ENCODE results near the gene ENTREP3. TPM values are rescaled to one million over a fixed set of nuclear protein-coding genes. Genes with fewer than 3 reads are reported as not detected.

Gene ENTREP3
- total RNA-seq, 2 experiments from 2014 or later = 29.7 to 34.8 TPM

DNA sequence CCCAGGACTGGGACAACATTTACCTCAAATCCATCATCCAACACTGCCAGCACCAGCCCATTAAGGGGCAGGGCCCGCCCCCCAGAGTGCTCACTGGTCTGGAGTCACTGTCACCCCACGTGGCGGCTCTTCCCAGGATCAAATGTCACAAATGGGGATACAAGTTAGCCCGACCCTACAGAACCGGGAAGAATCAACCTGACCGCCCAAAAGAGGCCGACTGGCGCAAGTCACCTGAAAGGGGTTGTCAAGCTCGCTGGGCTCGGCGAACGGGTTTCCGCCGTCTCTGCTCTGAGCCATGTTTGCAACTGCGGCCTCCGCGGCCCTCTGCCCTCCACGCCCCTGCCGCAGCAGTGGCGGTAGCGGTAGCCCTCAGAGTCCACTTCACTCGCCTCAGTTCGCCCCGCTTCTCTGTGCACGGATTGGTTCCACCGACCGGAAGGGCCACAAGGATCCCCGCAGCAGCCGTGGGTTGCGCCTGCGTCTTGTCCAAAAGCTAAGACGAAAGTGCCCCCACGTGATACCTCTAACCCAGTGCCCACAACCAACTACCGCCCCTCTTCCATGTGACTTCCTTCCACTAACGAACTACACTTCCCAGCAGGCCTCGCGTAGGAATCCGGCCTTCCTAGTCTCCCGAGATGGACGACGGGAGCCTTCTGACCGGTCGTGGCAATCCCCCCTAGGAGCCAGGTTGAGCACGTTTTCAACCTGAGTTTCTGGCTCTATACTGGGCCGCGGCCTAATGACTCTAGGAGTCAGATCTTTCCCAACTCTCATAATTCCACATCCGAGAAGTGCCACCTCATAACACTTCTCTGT, 6.8 kb upstream of the ENTREP3 start, which contains the start of gene SCAMP3:
SCAMP3 (minus strand) TSS at position 509 of the 822 bp plus-strand sequence; CDS start at position 300, 209 bp downstream.
- ATAC-seq = peak; percentile 95
- POLR2A ChIA-PET = interaction anchor here (1.0 to 1.8 kb wide), 4 partner anchors 11 to 67 kb away, joined by 3 to 10 read pairs (median 3); partner anchors contain the start of genes CLK2 and FDPS

DNA sequence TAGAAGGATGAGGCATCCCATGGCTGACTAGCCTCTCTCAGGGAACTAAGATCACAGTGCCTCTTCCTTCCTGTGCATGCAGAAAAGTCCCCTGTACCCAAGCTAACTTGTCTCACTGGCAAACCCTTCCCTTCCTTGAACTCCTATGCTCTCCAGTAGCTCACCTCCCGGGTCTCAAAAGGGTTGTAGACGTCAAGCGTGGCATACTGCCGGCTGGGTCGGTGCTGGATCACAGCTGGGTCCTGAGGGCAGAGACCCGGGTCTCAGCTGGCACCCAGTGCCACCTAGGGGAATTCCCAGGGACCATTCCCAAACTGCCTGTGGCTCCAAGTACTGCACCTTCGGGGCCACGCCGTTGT, 6.2 kb upstream of the ENTREP3 start:
- ATAC-seq (peak; percentile 56), DNase-seq (peak; percentile 53)
- Mint-ChIP-seq H3K36me3 (ENCODE audit: low read depth) (peaks cover 74% of the 10 kb centered on the region), H3K27me3 (no peaks in the 10 kb centered on the region), H3K4me1 (peaks cover 27% of the 10 kb centered on the region), H3K4me3 (peak overlapping the region; percentile 98), H3K9me3 (ENCODE audit: low read depth) (no peaks in the 10 kb centered on the region), H3K27ac (peak overlapping the region; percentile 91)
- POLR2A ChIA-PET = interaction anchor here (0.5 to 1.8 kb wide), 7 partner anchors 10 to 281 kb away, joined by 3 to 10 read pairs (median 3); partner anchors contain the start of genes CLK2 and FDPS
- CTCF ChIA-PET = interaction anchor here (0.5 to 4.4 kb wide), 7 partner anchors 10 to 696 kb away, joined by 3 to 47 read pairs (median 4); partner anchors contain the start of genes CLK2 and FDPS
- intact Hi-C loops (cut with DNase I, micrococcal nuclease) = loop anchor here (5.0 kb wide), 3 partner anchors 46 to 791 kb away; partner anchors contain the start of genes FDPS (in 1 of the 2), LAMTOR2 (in 1 of the 2), UBQLN4 (in 1 of the 2) and ZBTB7B (in 1 of the 2)

More for the DNA sequence above, 6.8 kb upstream of the ENTREP3 start, which contains the start of gene SCAMP3:
- intact Hi-C loops (cut with DNase I, micrococcal nuclease) = loop anchor here (1.0 to 5.0 kb wide), 9 partner anchors 11 to 790 kb away; partner anchors contain the start of genes CLK2 (in 2 of the 2), FDPS (in 2 of the 2), LAMTOR2 (in 1 of the 2) and RIT1 (in 1 of the 2)
- peak; percentile 93 for DNase-seq
- no peaks in the 10 kb centered on the region for H3K9me3 Mint-ChIP-seq (ENCODE audit: low read depth)
- H3K4me3 Mint-ChIP-seq = peak within 1 kb of the TSS; percentile 98
- CTCF ChIA-PET = interaction anchor here (0.7 to 4.4 kb wide), 5 partner anchors 10 to 326 kb away, joined by 3 to 47 read pairs (median 3); partner anchors contain the start of genes CLK2 and FDPS
- H3K36me3 Mint-ChIP-seq (ENCODE audit: low read depth) = peaks cover 73% of the 10 kb centered on the region
- H3K4me1 Mint-ChIP-seq = peaks cover 27% of the 10 kb centered on the region
- no peaks in the 10 kb centered on the region for H3K27me3 Mint-ChIP-seq
- H3K27ac Mint-ChIP-seq = peak within 1 kb of the TSS; percentile 91

DNA sequence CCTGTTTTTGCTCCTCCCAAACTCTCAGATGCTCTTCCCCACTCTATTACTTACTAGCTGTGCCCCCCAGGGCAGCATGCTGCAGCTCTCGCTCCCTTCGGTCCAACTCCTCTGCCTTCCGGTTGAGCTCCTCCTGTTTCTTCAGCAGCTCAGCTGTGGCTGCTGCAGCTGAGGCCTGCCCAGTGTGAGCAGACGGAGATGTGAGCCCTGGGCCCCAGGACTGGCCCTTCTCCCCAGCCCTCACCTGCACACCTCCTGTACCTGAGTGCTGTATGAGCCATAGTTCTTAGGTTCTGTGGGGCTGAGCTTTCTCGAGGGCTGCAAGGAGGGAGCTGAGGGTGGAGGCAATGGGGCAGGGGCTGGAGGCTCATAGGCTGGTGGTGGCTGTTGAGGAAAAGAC, 5.0 kb upstream of the ENTREP3 start:
- peaks cover 69% of the 10 kb centered on the region for H3K36me3 Mint-ChIP-seq (ENCODE audit: low read depth)
- H3K27me3 Mint-ChIP-seq = no peaks in the 10 kb centered on the region
- CTCF ChIA-PET = interaction anchor here (0.6 to 4.4 kb wide), 8 partner anchors 9 to 1197 kb away, joined by 3 to 47 read pairs (median 4); no protein-coding TSS in a partner anchor
- no peaks in the 10 kb centered on the region for H3K9me3 Mint-ChIP-seq (ENCODE audit: low read depth)
- H3K27ac Mint-ChIP-seq = peak overlapping the region; percentile 91
- peak overlapping the region; percentile 98 for H3K4me3 Mint-ChIP-seq
- POLR2A ChIA-PET = interaction anchor here (0.8 to 2.1 kb wide), 3 partner anchors 9 to 63 kb away, joined by 4 to 7 read pairs (median 4); partner anchors contain the start of gene CLK2
- intact Hi-C loops (cut with DNase I, micrococcal nuclease) = loop anchor here (5.0 kb wide), 3 partner anchors 47 to 792 kb away; partner anchors contain the start of genes FDPS (in 1 of the 2), LAMTOR2 (in 1 of the 2), UBQLN4 (in 1 of the 2) and ZBTB7B (in 1 of the 2)
- H3K4me1 Mint-ChIP-seq = peaks cover 34% of the 10 kb centered on the region
- no peak for DNase-seq
- no peak for ATAC-seq

DNA sequence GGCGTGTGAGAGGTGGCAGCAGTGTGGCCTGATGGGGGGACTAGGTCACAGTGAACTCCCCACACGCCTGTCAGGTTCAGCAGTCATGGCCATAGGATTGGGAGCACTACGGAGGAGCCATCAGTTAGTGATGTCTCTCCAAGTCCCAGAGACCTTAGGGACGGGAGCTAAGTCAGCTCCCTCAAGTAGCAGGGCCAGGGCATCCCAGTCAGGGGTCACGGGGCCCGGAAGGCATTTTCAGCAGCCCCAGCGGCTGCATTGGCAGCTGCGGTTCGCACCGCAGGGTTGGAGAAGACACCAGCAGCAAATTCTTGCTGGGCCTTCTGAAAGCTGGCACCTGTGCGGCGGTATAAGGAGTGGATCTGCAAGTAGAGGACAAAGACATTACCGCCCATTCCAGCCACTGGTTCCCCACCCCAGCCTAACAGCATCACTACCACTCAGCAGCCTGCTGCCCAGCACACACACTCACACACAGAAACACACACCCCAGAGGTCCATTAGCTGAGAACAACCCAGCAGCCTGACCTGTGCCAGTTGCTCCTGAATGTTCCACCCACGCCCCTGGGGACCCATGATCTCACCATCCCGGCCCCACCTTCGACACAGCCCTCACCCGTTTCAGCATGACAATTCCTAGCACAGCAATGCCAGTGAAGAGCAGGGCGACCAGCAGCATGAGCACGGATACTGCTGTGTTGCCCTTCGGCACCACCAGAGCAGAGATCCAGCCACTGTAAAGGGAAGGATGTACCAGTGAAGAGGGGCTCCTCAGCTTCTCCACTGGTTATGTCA, 972 bp upstream of the ENTREP3 start:
- CTCF ChIA-PET = interaction anchor here (0.7 to 1.1 kb wide), 2 partner anchors 31 to 331 kb away, joined by 3 read pairs; no protein-coding TSS in a partner anchor
- peak overlapping the region; percentile 76 for H3K27ac Mint-ChIP-seq
- no peak for ATAC-seq
- POLR2A ChIA-PET = interaction anchor here (1.3 kb wide), 2 partner anchors 16 to 17 kb away, joined by 3 read pairs; partner anchors contain the start of gene CLK2
- peak overlapping the region; percentile 73 for H3K4me3 Mint-ChIP-seq
- intact Hi-C loops (cut with DNase I, micrococcal nuclease) = no loop called here
- H3K4me1 Mint-ChIP-seq = peaks cover 34% of the 10 kb centered on the region
- H3K36me3 Mint-ChIP-seq (ENCODE audit: low read depth) = peaks cover 33% of the 10 kb centered on the region
- no peak for DNase-seq
- no peaks in the 10 kb centered on the region for H3K9me3 Mint-ChIP-seq (ENCODE audit: low read depth)
- H3K27me3 Mint-ChIP-seq = no peaks in the 10 kb centered on the region

DNA sequence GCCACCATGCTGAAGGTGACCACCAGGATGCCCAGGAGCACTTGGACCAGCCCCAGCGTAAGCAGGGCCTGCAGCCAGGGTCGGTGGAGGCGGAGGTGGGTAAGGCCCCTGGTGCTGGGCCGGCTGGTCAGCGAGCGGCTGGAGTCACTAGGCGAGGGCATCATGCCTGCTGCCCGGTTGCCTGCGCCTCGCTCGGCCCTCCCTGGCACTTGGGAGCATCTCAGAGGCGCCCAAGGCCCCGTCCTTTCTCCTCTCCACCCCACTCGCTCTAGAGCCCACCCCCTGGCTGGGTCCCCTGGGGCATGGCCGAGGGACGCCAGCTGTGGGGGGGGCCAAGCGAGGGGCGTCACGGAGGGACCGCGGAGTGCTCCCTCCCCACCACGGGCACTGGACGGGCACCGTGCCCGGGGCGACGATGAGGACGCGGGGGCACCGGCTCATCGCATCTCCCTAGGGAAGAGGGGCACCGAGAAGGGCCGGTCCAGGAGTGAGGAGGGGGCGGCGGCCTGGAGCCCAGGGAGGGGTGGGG, 505 bp downstream of the ENTREP3 start:
- intact Hi-C loops (cut with DNase I, micrococcal nuclease) = loop anchor here in 1 of 2 experiments (1.0 kb wide), 4 partner anchors 19 to 70 kb away; partner anchors contain the start of genes CLK2, FDPS and HCN3
- ChIA-PET POLR2A (interaction anchor here (0.6 to 1.3 kb wide), 2 partner anchors 15 to 100 kb away, joined by 3 read pairs; no protein-coding TSS in a partner anchor), CTCF (interaction anchor here (0.9 to 1.1 kb wide), 3 partner anchors 29 to 210 kb away, joined by 3 to 4 read pairs (median 3); no protein-coding TSS in a partner anchor)
- no peaks in the 10 kb centered on the region for H3K27me3 Mint-ChIP-seq
- H3K36me3 Mint-ChIP-seq (ENCODE audit: low read depth) = peaks cover 24% of the 10 kb centered on the region
- peak overlapping the region; percentile 64 for H3K27ac Mint-ChIP-seq
- no peak for ATAC-seq
- H3K4me3 Mint-ChIP-seq = peak overlapping the region; percentile 73
- H3K9me3 Mint-ChIP-seq (ENCODE audit: low read depth) = no peaks in the 10 kb centered on the region
- peaks cover 26% of the 10 kb centered on the region for H3K4me1 Mint-ChIP-seq
- DNase-seq = no peak

DNA sequence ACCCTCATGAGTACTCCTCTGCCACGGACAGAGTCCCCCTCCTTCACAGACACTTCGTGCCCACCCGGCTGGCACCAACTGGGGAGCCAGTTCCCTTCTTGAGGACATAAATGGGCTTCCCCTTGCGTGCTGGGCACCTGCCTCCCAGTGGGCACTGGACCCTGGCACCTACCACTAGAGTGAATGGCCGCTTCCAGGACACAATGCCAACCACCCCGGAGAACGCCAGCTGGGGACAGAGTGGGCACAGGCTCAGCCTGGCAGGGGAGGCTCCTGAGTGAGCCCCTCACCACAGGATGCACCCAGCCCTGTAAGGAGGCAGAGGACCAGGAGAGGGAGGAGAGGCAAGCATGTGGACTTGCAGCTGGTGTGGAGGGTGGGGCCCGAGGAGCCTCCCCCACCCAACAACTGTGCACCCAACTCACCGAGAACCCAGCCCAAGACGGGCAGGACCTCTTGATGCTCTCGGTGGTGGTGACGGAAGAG, 1.0 kb downstream of the ENTREP3 start:
- Mint-ChIP-seq H3K4me1 (peaks cover 26% of the 10 kb centered on the region), H3K27ac (peak overlapping the region; percentile 64)

DNA sequence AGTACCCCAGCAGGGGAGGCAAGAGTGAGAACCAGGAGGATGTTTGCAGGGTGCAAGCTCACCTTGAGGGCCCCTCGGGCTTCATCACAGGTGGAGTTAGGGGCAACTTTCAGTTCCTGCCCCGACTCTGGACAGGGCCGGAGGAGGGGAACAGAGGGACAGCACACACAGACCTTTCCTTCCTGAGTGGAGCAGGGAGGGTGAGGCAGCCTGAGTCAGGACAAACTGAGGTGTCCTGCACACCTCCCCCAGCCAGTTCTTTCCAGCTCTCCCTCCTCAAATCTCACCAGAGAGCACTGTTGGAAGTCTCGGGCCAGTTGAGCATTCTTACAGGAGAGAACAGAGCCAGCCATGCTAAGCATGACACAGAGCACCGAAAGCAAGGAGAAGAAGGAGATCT, 1.5 kb downstream of the ENTREP3 start:
- Mint-ChIP-seq H3K4me3 (peak overlapping the region; percentile 73), H3K27me3 (no peaks in the 10 kb centered on the region), H3K27ac (no peak overlapping the region), H3K9me3 (ENCODE audit: low read depth) (no peaks in the 10 kb centered on the region), H3K36me3 (ENCODE audit: low read depth) (peaks cover 22% of the 10 kb centered on the region), H3K4me1 (peaks cover 26% of the 10 kb centered on the region)
- CTCF ChIA-PET = interaction anchor here (1.6 kb wide), 1 partner anchor 64 kb away, joined by 3 read pairs; no protein-coding TSS in a partner anchor
- POLR2A ChIA-PET = no interaction called here
- DNase-seq (no peak), ATAC-seq (no peak)
- intact Hi-C loops (cut with DNase I, micrococcal nuclease) = no loop called here

More for the DNA sequence above, 1.0 kb downstream of the ENTREP3 start:
- peak overlapping the region; percentile 73 for H3K4me3 Mint-ChIP-seq
- intact Hi-C loops (cut with DNase I, micrococcal nuclease) = no loop called here
- H3K27me3 Mint-ChIP-seq = no peaks in the 10 kb centered on the region
- no peak for DNase-seq
- POLR2A ChIA-PET = no interaction called here
- ATAC-seq = no peak
- CTCF ChIA-PET = no interaction called here
- H3K36me3 Mint-ChIP-seq (ENCODE audit: low read depth) = peaks cover 22% of the 10 kb centered on the region
- no peaks in the 10 kb centered on the region for H3K9me3 Mint-ChIP-seq (ENCODE audit: low read depth)

DNA sequence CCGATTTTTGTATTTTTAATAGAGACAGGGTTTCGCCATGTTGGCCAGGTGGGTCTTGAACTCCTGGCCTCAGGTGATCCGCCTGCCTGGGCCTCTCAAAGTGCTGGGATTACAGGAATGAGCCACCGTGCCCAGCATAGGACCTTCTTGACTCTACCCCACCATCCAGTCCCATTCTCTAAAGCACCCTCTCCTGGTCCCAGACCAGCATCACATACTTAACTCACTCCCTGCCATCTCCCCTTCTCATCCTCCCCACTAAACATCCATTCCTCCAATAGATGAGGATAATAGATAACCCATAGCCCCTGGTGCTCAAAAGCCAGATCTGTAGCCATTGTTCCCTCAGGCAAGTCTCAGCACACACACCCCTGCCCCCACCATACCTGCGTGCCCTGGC, 2.1 kb downstream of the ENTREP3 start:
- ChIA-PET CTCF (interaction anchor here (1.6 kb wide), 1 partner anchor 65 kb away, joined by 3 read pairs; no protein-coding TSS in a partner anchor), POLR2A (no interaction called here)
- no peak for ATAC-seq
- no peaks in the 10 kb centered on the region for H3K27me3 Mint-ChIP-seq
- DNase-seq = no peak
- no peaks in the 10 kb centered on the region for H3K9me3 Mint-ChIP-seq (ENCODE audit: low read depth)
- H3K4me3 Mint-ChIP-seq = peak overlapping the region; percentile 73
- H3K27ac Mint-ChIP-seq = peak overlapping the region; percentile 7
- peaks cover 17% of the 10 kb centered on the region for H3K36me3 Mint-ChIP-seq (ENCODE audit: low read depth)
- intact Hi-C loops (cut with DNase I, micrococcal nuclease) = no loop called here
- peaks cover 26% of the 10 kb centered on the region for H3K4me1 Mint-ChIP-seq

DNA sequence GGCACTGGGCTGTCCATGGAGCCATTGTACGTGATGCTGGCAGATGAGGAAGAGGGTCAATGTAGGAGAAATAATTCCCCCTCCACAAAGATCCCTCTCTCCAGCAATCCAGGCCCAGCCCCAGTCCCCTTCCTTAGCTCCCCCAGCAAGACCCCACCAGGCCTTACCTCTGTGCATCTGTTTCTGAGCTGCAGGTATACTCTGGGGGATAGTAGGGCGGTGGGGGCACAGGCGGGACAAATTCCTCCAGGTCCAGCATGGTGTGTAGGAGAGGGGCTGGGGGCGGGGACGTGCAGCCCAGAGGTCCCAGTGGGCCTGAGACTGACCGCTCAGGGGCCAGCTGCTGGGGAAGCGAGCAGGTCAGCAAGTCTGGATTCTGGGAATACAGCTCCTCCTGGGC, 3.7 kb downstream of the ENTREP3 start:
- intact Hi-C loops (cut with DNase I, micrococcal nuclease) = no loop called here
- ATAC-seq (no peak), DNase-seq (no peak)
- CTCF ChIA-PET = interaction anchor here (0.5 to 3.5 kb wide), 40 partner anchors 8 to 686 kb away, joined by 3 to 79 read pairs (median 5); partner anchors contain the start of genes CLK2, FDPS, KRTCAP2 and MTX1
- Mint-ChIP-seq H3K9me3 (ENCODE audit: low read depth) (no peaks in the 10 kb centered on the region), H3K36me3 (ENCODE audit: low read depth) (peaks cover 6% of the 10 kb centered on the region), H3K4me1 (peaks cover 26% of the 10 kb centered on the region), H3K27me3 (no peaks in the 10 kb centered on the region), H3K27ac (no peak overlapping the region), H3K4me3 (no peak overlapping the region)
- POLR2A ChIA-PET = interaction anchor here (0.9 to 2.6 kb wide), 4 partner anchors 8 to 314 kb away, joined by 3 to 7 read pairs (median 4); partner anchors contain the start of gene CLK2
